Thymus (tissue), 11 donors: ENCODE measurements around the gene GSTK1. TPM values are rescaled to one million over a fixed set of nuclear protein-coding genes. Genes with fewer than 3 reads are reported as not detected.

Experiments used
- DNase-seq, 9 donors: peaks; one replicate each; pipeline ENCODE4 v3.0.0-alpha.2; 2013; ENCODE audit warnings: low spot score in 9 of 9, low read depth in 6 of 9, missing footprints in 1 of 9
- H3K27ac ChIP-seq, 2 donors: one replicate each; pipeline ENCODE4 v1.5.1; 2013; ENCODE audit warnings: control low read depth in 1 of 2, low read depth in 1 of 2, low read length in 1 of 2, mild to moderate bottlenecking in 1 of 2, moderate library complexity in 1 of 2
- H3K27me3 ChIP-seq, 2 donors: one replicate each; pipeline ENCODE4 v1.5.1; 2013; ENCODE audit warnings: low read length in 1 of 2; ENCODE audit not compliant: control insufficient read depth in 2 of 2, insufficient read depth in 1 of 2
- H3K36me3 ChIP-seq, 2 donors: one replicate each; pipeline ENCODE4 v1.5.1; 2013; ENCODE audit warnings: low read length in 1 of 2, mild to moderate bottlenecking in 1 of 2, moderate library complexity in 1 of 2; ENCODE audit not compliant: control insufficient read depth in 2 of 2, insufficient read depth in 2 of 2
- H3K4me1 ChIP-seq, 2 donors: one replicate each; pipeline ENCODE4 v1.5.1; 2013; ENCODE audit warnings: low read length in 2 of 2; ENCODE audit not compliant: control insufficient read depth in 2 of 2, insufficient read depth in 2 of 2
- H3K4me3 ChIP-seq, 2 donors: one replicate each; pipeline ENCODE4 v1.5.1; 2013; ENCODE audit warnings: low read length in 2 of 2, control low read depth in 1 of 2, mild to moderate bottlenecking in 1 of 2
- H3K9me3 ChIP-seq, 2 donors: one replicate each; pipeline ENCODE4 v1.5.1; 2013; ENCODE audit warnings: low read length in 1 of 2, mild to moderate bottlenecking in 1 of 2; ENCODE audit not compliant: control insufficient read depth in 2 of 2, insufficient read depth in 1 of 2
- WGBS: extraction: QIAGEN DNeasy Blood & Tissue Kit; methylation state at CpG from one replicate; pipeline ENCODE4 v1.1.7; 2013; 5-methylcytosine and 5-hydroxymethylcytosine counted together
- polyA plus RNA-seq: library from polyadenylated mRNA; stranded (reverse); fragments of 200-250 nt; gene quantifications from one replicate; pipeline ENCODE4 v1.2.3, GENCODE V29; 2013
- total RNA-seq: library from RNA; stranded (reverse); fragments of 120-200 nt; gene quantifications from one replicate; pipeline ENCODE4 v1.2.4, GENCODE V29; 2013
- donor health status: healthy.

GSTK1 gene
- total and polyA plus RNA-seq, 2 donors, result 130 to 141 TPM

GRCh38 chr7:143292876-143293275, 29.6 kb downstream of the GSTK1 start:
- Histone ChIP-seq H3K4me1 (peaks cover 12 to 19% of the 10 kb centered on the region in 2 donors), H3K4me3 (no peak overlapping the region), H3K9me3 (peaks cover 0 to under 1% of the 10 kb centered on the region in 2 donors), H3K36me3 (peaks cover 37 to 65% of the 10 kb centered on the region in 2 donors), H3K27me3 (no peaks in the 10 kb centered on the region), H3K27ac (no peak overlapping the region)
- 98% methylated on average over 5 of the region's 5 CpGs for WGBS
- DNase-seq, result no peak

- Histone ChIP-seq H3K4me3 (no peak overlapping the region), H3K27ac (no peak overlapping the region), H3K27me3 (no peaks in the 10 kb centered on the region), H3K9me3 (no peaks in the 10 kb centered on the region), H3K36me3 (peaks cover 54 to 92% of the 10 kb centered on the region in 2 donors), H3K4me1 (peaks cover 0 to 4% of the 10 kb centered on the region in 2 donors)
- DNase-seq, result no peak
Observed at GRCh38 chr7:143295870-143296269, 32.6 kb downstream of the GSTK1 start.

GRCh38 chr7:143296686-143297085, 33.4 kb downstream of the GSTK1 start:
- DNase-seq, result no peak
- H3K9me3 ChIP-seq, result no peaks in the 10 kb centered on the region
- peaks cover 0 to 4% of the 10 kb centered on the region in 2 donors for H3K4me1 ChIP-seq
- H3K27ac ChIP-seq, result no peak overlapping the region
- no peak overlapping the region for H3K4me3 ChIP-seq
- H3K27me3 ChIP-seq, result no peaks in the 10 kb centered on the region
- WGBS, result 63% methylated on average over 2 of the region's 2 CpGs
- H3K36me3 ChIP-seq, result peaks cover 58 to 96% of the 10 kb centered on the region in 2 donors

- H3K4me1 ChIP-seq, result peaks cover 0 to 4% of the 10 kb centered on the region in 2 donors
- H3K27ac ChIP-seq, result no peak overlapping the region
- H3K27me3 ChIP-seq, result no peaks in the 10 kb centered on the region
- H3K9me3 ChIP-seq, result no peaks in the 10 kb centered on the region
- WGBS, result 97% methylated on average over 2 of the region's 2 CpGs
- DNase-seq, result no peak
- H3K36me3 ChIP-seq, result peaks cover 50 to 94% of the 10 kb centered on the region in 2 donors
- no peak overlapping the region for H3K4me3 ChIP-seq
Observed at GRCh38 chr7:143299346-143299745, 36.1 kb downstream of the GSTK1 start.

- Histone ChIP-seq H3K36me3 (peaks cover 50 to 94% of the 10 kb centered on the region in 2 donors), H3K4me3 (no peak overlapping the region), H3K27me3 (no peaks in the 10 kb centered on the region), H3K27ac (no peak overlapping the region), H3K9me3 (no peaks in the 10 kb centered on the region), H3K4me1 (peaks cover 0 to 4% of the 10 kb centered on the region in 2 donors)
- peak in 4 of 9 donors; percentile 29 to 70 (median 47) for DNase-seq
- WGBS, result 89% methylated on average over 8 of the region's 8 CpGs
Observed at GRCh38 chr7:143299840-143300239, 36.6 kb downstream of the GSTK1 start.

GRCh38 chr7:143300959-143301935, 38.0 kb downstream of the GSTK1 start:
- 54% methylated on average over 8 of the region's 8 CpGs for WGBS
- peaks cover 0 to 4% of the 10 kb centered on the region in 2 donors for H3K4me1 ChIP-seq
- DNase-seq, result no peak
- H3K36me3 ChIP-seq, result peaks cover 50 to 94% of the 10 kb centered on the region in 2 donors
- no peak overlapping the region for H3K27ac ChIP-seq
- no peaks in the 10 kb centered on the region for H3K9me3 ChIP-seq
- H3K4me3 ChIP-seq, result no peak overlapping the region
- no peaks in the 10 kb centered on the region for H3K27me3 ChIP-seq

- Histone ChIP-seq H3K4me1 (peaks cover 0 to 4% of the 10 kb centered on the region in 2 donors), H3K4me3 (no peak overlapping the region)
- 97% methylated on average over 10 of the region's 10 CpGs for WGBS
Observed at GRCh38 chr7:143303733-143304132, 40.5 kb downstream of the GSTK1 start.

GRCh38 chr7:143304938-143305337, 41.7 kb downstream of the GSTK1 start:
- no peaks in the 10 kb centered on the region for H3K27me3 ChIP-seq
- DNase-seq, result no peak
- H3K4me1 ChIP-seq, result peaks cover 0 to 4% of the 10 kb centered on the region in 2 donors
- no peaks in the 10 kb centered on the region for H3K9me3 ChIP-seq
- H3K4me3 ChIP-seq, result no peak overlapping the region
- peaks cover 61 to 90% of the 10 kb centered on the region in 2 donors for H3K36me3 ChIP-seq
- WGBS, result 92% methylated on average over 6 of the region's 6 CpGs
- no peak overlapping the region for H3K27ac ChIP-seq

More at GRCh38 chr7:143303733-143304132, 40.5 kb downstream of the GSTK1 start:
- Histone ChIP-seq H3K9me3 (no peaks in the 10 kb centered on the region), H3K36me3 (peaks cover 56 to 94% of the 10 kb centered on the region in 2 donors), H3K27ac (no peak overlapping the region), H3K27me3 (no peaks in the 10 kb centered on the region)
- no peak for DNase-seq

- H3K27ac ChIP-seq, result no peak overlapping the region
- H3K36me3 ChIP-seq, result peaks cover 55 to 84% of the 10 kb centered on the region in 2 donors
- no peak overlapping the region for H3K4me3 ChIP-seq
- 88% methylated on average over 10 of the region's 10 CpGs for WGBS
- H3K9me3 ChIP-seq, result no peaks in the 10 kb centered on the region
- no peaks in the 10 kb centered on the region for H3K4me1 ChIP-seq
- DNase-seq, result peak in 2 of 9 donors; percentile 53 to 61
- H3K27me3 ChIP-seq, result no peaks in the 10 kb centered on the region
Observed at GRCh38 chr7:143305423-143306070, 42.3 kb downstream of the GSTK1 start.
